Kidney epithelial cell (primary cell): ENCODE data around the gene LRRC15. TPM values are rescaled to one million over a fixed set of nuclear protein-coding genes. Genes with fewer than 3 reads are reported as not detected.

Experiments used
- DNase-seq: peaks from one replicate; pipeline ENCODE4 v3.0.0-alpha.2; 2010; ENCODE audit warnings: low read depth
- H3K27me3 ChIP-seq: 2 replicates; pipeline ENCODE4 v1.6.0; 2011; ENCODE audit warnings: low read length; ENCODE audit not compliant: control insufficient read depth, insufficient read depth
- H3K36me3 ChIP-seq: 2 replicates; pipeline ENCODE4 v1.5.1; 2011; ENCODE audit warnings: low read length; ENCODE audit not compliant: control insufficient read depth, insufficient read depth
- H3K4me3 ChIP-seq: 2 replicates; pipeline ENCODE4 v1.5.1; 2011; ENCODE audit warnings: low read depth, mild to moderate bottlenecking, control low read depth, low read length
- total RNA-seq: library from RNA; depleted of rRNA; stranded (reverse); fragments of >200 nt; gene quantifications from 2 replicates; pipeline ENCODE4 v1.2.3, GENCODE V29; 2015
- TF ChIP-seq, protein P1 (sequence below): IDR thresholded peaks from 2 replicates; pipeline ENCODE4 v1.5.1; 2011; ENCODE audit warnings: mild to moderate bottlenecking, moderate library complexity, low read length, control low read depth, inconsistent platforms; ENCODE audit not compliant: insufficient read depth, poor library complexity, severe bottlenecking

The LRRC15 gene
- total RNA-seq, 1 donor from 2014 or later, result not detected

DNA sequence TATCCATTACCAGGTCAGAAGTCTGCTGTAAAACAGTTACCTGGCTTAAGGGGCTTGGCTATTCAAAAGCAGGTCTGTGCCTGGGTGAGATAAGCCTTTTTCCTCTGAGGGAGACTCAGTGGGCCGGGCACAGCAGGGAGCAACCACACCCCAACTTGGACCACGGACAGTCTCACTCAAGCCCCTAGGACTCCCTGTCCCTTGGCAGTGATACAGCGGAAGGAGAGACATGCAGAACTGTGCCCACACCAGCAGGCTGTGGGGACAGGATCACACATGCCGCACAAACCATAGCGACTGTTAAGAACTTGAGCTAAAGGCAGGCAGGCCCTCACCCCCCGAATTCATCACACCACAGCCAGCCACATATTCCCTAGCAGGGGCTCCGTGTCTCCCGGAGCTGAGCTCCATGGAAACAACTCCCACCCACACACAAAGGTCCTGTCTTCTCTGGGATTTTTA is 32.4 kb upstream of the LRRC15 start:
- TF ChIP-seq, protein P1, sequence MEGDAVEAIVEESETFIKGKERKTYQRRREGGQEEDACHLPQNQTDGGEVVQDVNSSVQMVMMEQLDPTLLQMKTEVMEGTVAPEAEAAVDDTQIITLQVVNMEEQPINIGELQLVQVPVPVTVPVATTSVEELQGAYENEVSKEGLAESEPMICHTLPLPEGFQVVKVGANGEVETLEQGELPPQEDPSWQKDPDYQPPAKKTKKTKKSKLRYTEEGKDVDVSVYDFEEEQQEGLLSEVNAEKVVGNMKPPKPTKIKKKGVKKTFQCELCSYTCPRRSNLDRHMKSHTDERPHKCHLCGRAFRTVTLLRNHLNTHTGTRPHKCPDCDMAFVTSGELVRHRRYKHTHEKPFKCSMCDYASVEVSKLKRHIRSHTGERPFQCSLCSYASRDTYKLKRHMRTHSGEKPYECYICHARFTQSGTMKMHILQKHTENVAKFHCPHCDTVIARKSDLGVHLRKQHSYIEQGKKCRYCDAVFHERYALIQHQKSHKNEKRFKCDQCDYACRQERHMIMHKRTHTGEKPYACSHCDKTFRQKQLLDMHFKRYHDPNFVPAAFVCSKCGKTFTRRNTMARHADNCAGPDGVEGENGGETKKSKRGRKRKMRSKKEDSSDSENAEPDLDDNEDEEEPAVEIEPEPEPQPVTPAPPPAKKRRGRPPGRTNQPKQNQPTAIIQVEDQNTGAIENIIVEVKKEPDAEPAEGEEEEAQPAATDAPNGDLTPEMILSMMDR, result no peak
- DNase-seq, result no peak
- peaks cover 16% of the 10 kb centered on the region for H3K27me3 ChIP-seq
- no peaks in the 10 kb centered on the region for H3K36me3 ChIP-seq
- H3K4me3 ChIP-seq, result no peak overlapping the region

DNA sequence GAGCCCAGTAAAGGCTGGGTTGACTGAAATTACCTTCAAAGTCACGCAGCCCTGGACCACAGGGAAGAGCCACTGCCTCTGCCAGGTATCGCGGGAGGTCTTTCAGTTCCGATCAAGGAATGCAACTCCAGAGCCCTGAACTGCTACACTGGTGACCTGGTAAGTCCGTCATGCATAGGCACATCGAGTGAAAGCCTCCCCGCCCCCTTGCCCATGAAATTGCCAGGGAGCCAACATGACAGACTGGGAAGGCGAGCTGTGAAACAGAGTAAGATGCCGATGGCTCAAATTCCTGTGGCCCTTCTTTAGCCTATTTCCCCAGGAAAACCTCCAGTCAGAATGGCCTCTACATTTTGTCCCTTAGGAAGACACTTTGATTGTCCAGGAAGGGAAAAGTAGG is 31.8 kb upstream of the LRRC15 start:
- Histone ChIP-seq H3K36me3 (no peaks in the 10 kb centered on the region), H3K27me3 (peaks cover 21% of the 10 kb centered on the region), H3K4me3 (no peak overlapping the region)
- TF ChIP-seq, protein P1, result no peak
- no peak for DNase-seq

DNA sequence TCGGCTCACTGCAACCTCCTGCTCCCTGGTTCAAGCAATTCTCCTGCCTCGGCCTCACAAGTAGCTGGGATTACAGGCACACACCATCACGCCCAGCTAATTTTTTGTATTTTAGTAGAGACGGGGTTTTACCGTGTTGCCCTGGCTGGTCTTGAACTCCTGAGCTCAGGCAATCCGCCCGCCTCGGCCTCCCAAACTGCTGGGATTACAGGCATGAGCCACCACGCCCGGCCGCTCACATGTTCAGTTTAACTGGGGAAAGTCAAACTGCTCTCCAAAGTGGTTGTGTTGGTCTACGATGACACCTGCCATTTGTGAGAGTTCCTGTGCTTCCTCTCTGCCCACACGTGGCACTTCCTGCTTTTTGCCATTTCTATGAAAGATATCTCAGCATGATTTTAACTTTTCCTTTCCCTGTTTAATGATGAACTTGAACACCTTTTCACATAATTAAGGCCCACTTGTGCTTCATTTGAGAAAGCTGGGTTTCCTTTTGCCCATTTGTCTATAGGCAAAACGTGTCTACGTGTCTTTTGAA is 30.4 kb upstream of the LRRC15 start:
- no peak for DNase-seq
- H3K27me3 ChIP-seq, result peaks cover 26% of the 10 kb centered on the region
- TF ChIP-seq, protein P1, result no peak
- H3K4me3 ChIP-seq, result no peak overlapping the region
- H3K36me3 ChIP-seq, result no peaks in the 10 kb centered on the region

DNA sequence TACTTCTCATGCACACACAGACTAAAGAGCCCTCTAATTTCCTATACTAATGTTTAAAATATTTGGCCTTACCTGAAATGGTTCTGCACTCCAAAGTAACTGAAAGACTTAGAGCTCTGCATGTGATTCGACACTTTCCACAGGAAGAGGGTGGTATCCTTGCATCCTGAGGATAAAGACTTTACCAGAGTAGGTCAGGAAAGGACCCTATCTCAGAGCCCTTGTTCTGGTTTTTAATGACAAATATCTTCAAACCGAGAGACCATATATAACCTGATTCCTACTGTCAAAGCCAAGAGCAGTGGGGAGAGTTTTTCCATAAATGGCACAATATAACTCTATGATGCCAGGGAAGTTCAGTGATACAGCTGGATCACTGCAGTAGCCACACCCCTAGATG is 29.6 kb upstream of the LRRC15 start, which contains the start of gene GP5:
Gene GP5 (minus strand): TSS at position 101 of the 400 bp plus-strand sequence. CDS start 984 bp downstream, outside the sequence.
- no peak within 1 kb of the TSS for H3K4me3 ChIP-seq
- TF ChIP-seq, protein P1, result no peak
- peaks cover 26% of the 10 kb centered on the region for H3K27me3 ChIP-seq
- DNase-seq, result no peak
- H3K36me3 ChIP-seq, result no peaks in the 10 kb centered on the region

DNA sequence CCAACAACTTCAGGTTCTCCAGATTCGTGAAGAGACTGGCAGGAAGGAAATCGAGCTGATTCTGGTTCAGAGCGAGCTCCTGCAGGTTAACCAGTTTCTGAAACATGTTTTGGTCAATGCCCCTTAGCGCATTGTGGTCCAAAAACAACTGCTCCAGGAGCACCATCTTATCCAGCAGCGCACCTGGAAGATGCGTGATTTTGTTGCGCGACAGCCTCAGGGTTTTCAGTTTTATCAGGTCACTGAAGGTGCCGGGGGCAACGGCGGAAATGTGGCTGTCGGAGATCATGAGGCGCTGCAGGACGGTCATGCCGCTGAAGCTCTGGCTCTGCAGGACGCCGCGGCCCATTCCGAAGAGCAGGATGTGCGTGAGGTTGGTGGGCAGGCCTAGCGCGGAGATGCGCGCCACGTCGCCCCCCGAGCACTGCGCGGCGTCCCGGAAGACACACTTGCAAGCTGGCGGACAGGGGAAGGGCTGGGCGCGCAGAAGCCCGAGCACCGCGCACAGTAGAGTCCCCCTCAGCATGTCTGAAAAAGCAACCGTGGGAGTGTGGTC is 28.3 kb upstream of the LRRC15 start:
- Histone ChIP-seq H3K27me3 (peaks cover 26% of the 10 kb centered on the region), H3K36me3 (no peaks in the 10 kb centered on the region), H3K4me3 (no peak overlapping the region)
- TF ChIP-seq, protein P1, result no peak
- no peak for DNase-seq
